Activated CD4-positive, alpha-beta T cell treated with anti-CD3 and anti-CD28 coated beads, Interleukin-10, Interleukin-2, amounts not matched to agents 100 ng/mL and 50 ng/mL, durations not matched to agents 16 hours and 8 hours (primary cell): ENCODE data around the gene PSMD11.

Source experiments
- DNase-seq: peaks from one replicate; pipeline ENCODE4 v3.0.0-alpha.2; 2020

PSMD11 gene

GRCh38 chr17:32470405-32471167, 26.3 kb downstream of the PSMD11 start:
- no peak for DNase-seq

DNA sequence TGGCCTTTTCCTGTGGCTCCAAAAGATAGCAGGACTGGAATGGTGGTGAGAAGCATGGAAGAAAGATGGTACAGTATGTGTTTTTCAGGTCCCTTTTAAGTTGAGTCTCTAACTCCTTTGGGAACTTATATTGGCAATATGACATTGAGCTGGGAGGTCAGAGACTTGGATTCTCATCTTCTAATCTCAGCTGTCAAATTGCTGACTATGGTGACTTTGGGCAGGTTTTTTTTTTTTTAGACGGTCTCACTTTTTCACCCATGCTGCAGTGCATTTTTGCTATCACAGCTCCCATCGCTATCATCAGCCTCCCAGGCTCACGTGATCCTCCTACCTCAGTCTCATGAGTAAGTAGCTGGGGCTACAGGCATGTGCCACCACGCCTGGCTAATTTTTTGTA, 27.3 kb downstream of the PSMD11 start:
- DNase-seq, result no peak

DNA sequence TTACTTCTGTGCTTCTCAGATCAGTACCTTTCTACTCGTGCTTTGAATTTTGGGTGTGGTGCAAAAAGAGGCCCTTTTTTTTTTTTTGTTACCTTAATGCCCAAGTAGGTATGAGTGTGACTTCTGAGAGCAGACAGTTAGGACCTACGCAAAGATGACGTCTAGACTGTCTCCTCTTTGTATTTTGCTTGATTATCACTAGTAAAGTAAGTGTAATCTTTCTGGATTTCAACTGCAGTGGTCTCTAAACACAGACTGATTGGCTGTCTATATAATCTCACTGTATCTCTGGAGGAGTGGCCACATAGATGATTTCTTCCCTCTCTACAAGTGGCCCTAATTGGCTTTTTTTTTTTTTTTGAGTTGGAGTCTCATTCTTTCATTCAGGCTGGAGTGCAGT, 30.9 kb downstream of the PSMD11 start:
- DNase-seq, result no peak

- DNase-seq, result no peak
Measured at GRCh38 chr17:32477220-32477619, 32.9 kb downstream of the PSMD11 start.

GRCh38 chr17:32479074-32479617, 34.8 kb downstream of the PSMD11 start:
- no peak for DNase-seq

DNA sequence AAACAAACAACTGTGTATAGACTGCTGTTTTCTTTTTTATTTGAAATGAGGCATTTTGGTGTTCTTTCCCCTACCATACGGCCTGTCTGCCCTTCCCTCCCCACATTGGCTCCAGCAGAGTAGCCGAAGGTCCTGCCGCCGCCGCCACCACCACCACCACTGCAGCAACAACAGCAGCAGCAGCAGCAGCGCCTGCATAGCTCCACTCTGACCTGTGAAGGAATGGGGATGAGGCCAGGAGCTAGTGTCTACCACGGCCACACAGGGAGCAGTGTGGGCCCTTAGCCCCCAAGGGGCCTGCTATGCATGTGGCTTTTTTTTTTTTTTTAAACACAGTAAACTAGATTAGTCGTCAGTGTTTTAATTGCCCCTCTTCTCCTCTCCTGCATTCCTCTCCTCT, 36.9 kb downstream of the PSMD11 start:
- DNase-seq, result no peak

DNA sequence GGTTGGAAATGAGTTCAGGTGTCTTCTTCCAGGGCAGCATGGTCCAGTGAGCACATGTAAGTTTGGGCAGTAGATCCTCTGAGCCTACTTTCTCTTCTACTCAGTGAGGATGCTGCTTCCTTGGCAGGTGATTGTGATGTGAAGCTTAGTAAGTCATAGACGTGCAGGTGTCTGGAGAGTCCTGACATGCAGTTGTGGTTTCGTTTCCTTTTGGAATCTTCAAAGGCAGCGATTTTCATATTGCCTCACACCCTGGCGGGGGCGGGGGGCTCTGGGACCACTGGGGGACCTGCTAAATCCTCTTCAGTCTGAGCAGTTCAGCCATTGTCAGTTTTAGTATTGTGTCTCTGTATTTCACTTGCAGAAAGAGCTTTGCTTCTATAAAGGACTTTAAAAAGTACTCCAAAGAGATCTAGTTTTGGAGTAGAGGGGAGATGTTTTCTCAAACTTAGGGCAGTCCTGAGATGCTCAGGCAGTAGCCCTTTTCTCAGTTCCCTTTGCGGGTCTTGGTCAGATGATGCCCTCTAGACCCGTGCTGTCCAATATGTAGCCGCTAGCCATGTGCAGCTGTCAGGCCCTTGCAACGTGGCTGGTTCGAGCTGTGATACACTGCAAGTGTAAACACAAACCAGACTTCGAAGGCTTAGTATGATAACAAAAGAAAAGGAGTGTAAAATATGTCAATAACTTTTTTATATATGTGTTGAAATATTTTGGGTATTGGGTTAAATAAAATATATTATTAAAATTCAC, 38.4 kb downstream of the PSMD11 start:
- DNase-seq, result no peak

DNA sequence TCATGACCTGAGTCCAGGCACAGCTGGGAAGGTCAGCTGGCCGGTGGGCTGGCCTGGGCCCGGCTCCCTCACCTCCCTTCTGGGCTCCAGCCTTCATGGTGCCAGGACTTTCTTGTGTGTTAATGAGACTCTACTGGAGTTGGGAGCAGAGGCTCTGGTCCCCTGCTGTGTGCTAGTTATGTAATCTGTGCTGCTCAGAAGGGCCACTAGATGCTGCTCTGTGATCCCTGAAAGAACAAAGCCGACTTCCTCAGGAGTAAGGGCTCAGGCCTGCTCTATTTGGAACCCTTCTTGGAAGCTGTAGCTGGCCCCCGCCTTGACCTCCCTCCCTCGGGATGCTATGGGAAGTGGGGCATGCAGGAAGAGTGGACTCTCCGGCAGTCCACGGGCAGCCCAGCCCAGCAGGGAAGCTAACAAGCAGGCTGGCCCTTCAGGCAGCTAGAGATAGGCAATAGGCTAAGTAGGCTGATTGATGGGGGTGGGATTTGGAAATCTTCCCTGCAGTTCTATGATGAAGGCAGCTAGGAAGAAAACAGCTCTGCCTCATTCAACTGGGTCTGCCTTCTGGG, 39.2 kb downstream of the PSMD11 start:
- DNase-seq, result peak; percentile 24

- DNase-seq, result no peak
Measured at GRCh38 chr17:32484041-32484461, 39.7 kb downstream of the PSMD11 start.

DNA sequence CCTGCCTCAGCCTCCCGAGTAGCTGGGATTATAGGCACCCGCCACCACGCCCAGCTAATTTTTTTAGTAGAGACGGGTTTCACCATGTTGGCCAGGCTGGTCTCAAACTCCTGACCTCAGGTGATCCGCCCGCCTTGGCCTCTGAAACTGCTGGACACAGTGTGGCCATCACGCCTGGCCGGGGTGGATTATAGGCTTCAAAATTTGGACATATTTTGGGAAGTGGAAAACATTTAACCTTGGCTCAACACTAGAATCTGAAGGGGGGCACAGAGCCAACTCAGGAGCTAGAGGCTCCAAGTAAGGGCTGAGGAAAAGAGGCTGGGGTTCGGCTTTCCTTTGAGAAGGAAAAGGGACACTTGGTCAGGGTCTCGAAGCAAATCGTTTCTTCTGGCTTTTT, 40.3 kb downstream of the PSMD11 start:
- no peak for DNase-seq

- DNase-seq, result no peak
Measured at GRCh38 chr17:32485261-32486110, 41.2 kb downstream of the PSMD11 start.

GRCh38 chr17:32486111-32486700, 41.9 kb downstream of the PSMD11 start:
- peak; percentile 70 for DNase-seq

- DNase-seq, result peak; percentile 65
Measured at GRCh38 chr17:32486701-32487472, 42.6 kb downstream of the PSMD11 start, which contains the start of gene CDK5R1. Gene CDK5R1, plus strand, starts transcription at chr17:32486993. Its CDS starts 628 bp downstream, at chr17:32487621.

GRCh38 chr17:32487473-32488176, 43.3 kb downstream of the PSMD11 start:
- no peak for DNase-seq

GRCh38 chr17:32488177-32488542, 43.9 kb downstream of the PSMD11 start:
- DNase-seq, result no peak

GRCh38 chr17:32488604-32489180, 44.4 kb downstream of the PSMD11 start:
- DNase-seq, result no peak

DNA sequence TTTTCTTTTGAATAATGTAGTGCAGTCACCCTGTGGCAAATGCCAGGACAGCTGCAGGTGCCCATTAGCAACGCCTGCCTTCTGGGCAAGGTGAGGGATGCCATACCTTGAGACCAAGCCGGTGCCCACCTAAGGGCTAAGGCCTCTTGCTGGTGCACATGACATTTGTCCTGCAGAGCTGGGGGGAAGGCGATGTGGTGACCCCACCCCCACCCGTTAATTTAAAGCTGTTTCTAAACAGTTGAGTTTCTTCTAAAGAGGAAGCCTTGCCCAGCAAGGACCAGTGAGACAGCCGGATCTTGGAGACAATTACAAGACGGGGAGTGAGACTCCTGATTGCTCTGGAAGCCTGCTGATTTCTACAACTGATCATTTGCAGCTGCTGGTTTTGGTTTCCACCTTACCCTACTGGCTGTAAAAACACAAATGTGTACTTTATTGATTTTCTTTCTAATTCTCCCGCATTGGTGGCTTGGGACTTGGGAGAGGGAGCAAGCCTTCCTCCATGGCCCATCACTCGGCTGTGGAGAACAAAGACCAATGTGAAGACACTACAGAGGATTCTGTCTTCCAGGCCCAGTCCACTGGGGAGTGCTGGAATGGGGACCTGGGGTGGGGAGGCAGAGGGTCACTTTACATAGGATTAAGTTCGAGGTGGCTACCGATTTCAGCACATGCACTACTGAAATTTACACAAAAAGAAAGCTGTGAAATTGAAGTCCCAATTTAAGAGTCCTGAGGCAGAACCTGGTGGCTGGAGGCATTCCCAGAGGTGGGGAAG, 45.2 kb downstream of the PSMD11 start:
- no peak for DNase-seq

DNA sequence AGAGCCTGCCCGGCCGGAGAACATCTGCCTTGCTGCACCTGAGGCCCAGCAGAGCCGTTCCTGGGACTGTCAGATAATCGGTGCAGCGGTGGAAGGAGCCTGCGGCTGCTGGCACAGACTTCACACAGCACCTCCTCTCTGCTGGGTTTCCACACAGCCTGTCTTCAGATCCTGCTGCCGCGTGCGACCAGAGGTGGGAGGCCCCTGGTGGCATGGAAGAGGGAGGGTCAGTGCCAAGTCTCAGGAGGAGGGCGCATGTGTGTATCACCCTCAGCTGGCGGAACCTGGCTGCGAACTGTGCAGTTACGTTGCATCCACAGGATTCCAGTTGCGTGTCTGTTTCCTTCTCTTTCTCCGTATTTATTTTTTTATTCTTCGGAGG, 45.8 kb downstream of the PSMD11 start:
- DNase-seq, result no peak
